ENCODE results near the gene AFAP1L1.
A peak's percentile ranks its signal among the peaks of the same experiment; 100 is the strongest.

The AFAP1L1 gene
- 0 to 0.12 reads per million in 2 experiments for total RNA-seq

DNA sequence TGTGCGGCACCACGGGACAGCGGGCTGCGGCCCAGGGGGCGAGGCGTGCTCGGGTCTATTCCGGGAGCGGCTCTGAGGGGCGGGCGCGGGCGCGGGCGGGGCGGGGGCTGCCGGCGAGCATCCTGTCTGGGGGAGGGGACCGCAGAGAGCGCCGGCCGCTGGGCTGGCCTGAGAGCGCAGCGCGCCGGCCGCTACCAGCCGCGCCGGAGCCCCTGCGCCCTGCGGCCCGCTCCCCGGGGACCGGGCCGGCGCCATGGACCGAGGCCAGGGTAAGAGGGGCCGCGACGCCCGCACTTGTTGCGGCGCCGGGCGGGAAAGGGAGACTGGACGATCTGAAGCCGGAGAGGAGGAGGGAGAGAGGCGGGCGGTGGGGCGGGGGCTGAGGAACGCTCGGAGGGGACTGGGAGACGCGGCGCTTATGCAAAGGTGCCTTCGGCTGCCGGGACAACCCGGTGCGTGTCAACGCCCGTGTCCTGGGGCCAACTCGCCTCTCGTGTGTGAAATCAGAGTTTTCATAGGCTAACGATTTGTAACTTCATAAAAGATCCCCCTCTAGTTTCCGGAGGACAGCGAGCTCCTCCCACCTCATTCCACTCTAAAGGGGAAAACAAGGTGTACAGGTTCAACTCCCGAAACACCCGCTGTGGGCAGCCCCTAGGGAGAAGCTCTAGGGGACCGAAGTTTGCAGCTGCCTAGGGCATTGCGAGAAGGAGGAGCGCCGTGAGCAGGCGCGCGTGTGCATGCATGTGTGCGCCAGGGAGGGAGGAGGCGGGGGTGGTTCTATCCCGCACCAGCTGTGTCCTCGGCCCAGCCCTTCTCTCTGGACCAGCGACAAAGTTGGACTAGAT, at the start of gene AFAP1L1:
AFAP1L1 (plus strand) TSS at position 144 of the 848 bp plus-strand sequence; CDS start at position 254, 110 bp downstream.
- no peak for DNase-seq (ENCODE audit: low read depth)

DNA sequence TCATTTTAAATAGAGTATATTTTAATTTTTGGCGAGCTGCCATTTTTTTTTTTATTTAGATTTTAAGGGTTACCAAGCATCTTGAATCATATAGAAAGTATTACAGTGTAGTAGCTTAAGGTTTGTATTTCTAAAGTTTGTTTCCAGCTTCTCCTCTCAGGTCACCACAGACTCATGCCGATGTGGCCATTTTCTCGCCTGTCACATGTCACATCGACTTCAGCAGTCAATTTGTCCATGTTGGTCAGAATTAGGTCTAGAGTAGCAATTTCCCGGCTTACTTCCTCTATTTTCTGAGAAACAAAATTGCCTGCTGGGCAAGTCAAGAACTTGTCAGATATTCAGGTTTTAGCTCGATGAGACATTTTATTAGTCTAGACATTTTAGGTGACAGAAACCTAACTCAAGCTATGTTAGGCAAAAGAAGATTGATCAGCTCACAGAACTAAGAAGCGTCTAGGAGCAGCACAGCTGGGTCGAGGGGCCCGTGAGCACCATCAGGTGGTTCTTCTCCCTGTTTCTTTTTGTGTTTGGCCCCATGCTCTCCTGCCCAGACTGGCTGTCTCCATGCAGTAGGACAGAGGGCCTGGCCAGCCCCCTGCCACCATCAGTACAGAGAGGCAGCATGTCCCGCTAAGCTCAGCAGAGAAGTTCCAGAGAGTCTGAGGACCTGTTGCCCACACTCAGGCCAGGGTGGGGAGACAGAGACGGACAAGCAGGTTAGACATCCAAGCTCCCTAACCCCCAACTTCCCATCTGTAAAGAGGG, 48.4 kb upstream of the AFAP1L1 start:
- DNase-seq (ENCODE audit: low read depth): no peak

DNA sequence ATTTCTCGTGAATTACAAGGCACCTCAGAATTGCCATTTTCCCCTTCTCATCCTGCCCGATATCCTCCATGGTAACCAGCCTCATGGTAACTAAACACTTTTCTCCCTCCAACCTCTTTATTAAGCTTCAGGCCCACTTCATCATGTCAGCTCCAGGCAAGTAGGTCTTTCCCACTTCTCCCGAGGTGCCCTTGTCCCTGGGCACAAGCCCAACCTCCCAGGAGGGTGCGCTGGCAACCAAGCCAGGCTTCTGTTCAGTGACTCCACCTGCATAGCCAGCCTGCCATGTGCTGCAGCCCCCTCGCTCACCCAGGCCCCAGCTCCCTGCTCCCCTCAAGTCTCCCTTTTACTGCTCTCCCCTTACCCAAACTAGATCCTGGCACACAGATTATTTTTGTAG, 47.4 kb upstream of the AFAP1L1 start:
- DNase-seq (ENCODE audit: low read depth): no peak

DNA sequence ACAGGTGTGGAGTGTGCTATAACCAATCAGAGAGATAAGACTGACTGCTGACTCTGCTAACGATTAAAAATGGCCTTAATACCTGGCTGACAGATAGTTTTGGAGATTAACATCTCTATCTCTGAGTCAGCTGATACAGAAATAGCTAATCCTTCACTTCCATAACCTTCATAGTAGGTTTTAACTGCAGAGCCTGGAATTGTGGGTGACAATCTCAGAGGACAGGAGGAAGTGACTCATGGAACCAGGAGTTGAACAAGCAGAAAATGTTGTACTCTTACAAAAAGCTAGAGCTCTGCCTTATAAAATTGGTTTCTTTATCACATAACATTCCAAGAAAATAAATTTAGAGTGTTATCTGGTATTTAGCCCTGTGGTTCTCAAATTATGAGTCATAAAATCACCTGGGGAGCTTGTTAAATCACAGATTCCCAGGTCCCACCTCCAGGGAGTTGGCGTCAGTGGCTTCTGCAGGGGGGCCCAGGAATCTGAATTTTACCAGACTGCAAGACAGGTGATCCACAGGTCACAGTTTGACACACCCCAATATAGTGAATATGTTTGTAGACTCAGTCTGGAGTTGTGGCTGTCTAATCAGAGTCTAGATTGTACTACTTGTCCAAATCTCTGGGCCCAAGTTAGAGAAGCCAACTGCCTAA, 44.4 kb upstream of the AFAP1L1 start:
- DNase-seq (ENCODE audit: low read depth): no peak

DNA sequence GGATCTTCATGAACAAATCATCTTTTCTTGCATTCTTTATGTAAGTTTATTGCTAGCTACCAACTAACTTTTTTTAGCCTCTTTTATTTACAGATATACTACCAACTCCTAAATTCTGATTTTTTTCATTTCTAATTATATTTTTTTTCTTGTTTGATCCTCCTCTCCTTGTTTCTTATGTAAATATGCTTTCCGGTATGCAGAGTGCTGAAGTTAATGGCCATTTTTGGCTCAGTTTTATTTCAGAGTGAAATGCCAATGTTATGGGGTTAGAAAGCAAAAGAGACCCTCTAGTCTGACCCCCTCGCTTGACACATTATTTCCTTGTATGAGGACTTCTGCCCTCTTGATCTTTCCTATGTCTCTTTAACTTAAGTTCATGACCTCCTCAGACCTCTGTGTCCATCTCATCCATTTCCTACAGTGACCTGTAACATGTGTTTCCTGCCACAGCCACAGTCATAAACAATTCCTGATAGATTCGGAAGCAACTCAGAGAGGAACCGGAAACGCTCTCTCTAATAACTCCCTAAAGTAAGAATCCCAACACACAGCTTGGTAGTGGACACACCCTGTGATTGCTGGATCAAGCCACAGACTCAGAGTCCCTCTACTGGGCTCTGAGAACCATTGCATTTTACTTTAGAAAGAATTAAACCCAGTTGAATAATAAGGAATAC, 42.9 kb upstream of the AFAP1L1 start:
- no peak for DNase-seq (ENCODE audit: low read depth)

DNA sequence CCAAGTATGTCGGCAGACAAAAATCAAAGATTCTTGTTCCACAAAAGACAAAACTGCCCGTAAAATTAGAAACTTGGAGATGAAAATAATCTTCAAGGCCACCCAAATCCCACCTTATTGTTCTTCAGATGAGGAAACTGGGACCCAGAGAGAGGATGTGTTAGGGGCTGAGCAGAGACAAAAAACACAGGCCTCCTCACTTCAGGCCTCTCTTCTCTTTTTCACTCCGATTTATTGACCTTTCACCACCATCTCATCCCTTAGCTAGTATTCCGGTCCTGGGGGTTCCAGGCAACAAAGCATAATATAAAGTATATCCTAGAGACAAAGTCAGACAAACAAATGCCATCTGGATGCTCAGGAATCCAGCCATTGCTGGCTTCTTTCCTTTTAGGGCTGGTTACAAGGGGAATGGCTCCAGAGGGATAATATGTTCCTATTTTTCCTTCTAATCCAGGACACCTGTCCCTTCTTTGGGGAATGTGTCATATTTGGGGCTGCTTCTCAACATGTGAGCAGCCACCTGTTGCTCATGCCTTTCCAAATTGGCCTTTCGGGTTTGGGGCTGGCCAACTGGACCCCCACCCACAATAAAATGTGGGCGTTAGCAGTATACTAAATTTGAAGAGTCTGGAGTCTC, 42.2 kb upstream of the AFAP1L1 start:
- no peak for DNase-seq (ENCODE audit: low read depth)

DNA sequence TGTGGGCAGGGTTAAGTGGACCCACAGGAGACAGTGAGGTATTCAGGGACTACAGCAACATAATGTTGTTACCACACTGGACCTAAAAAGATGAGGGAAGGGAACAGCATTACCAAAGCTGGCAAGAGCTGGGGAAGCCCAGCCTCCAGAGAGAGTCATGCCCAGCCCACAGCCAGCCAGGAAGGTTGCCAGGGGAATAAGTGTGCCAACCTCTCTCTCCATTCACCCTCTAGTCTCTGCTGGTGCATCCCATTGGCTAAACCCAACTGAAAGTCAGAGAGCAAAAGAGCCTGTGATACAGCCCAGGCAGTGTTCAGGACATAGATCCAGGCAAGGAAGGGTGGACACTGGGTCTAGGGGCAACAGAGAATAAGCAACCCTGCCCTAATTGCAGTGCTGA, 35.8 kb upstream of the AFAP1L1 start:
- DNase-seq (ENCODE audit: low read depth): no peak

DNA sequence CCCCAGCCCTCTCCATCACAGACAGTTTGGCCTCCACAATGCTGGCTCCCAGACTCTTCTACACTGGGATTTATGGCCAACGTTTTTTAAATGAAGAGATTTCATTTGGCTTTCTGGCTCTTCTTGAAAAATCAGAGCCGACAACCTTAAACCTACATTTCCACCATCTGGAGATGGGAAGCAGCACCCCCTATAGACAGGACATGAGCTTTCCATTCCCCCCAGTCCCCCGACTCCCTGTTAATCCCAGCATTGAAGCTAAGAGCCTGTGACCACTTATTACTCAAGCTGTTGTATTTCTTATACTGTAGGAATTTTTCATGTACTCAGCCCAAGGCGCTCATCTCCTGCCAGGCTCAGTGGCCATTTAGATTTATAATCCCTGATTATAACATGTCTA, 34.0 kb upstream of the AFAP1L1 start:
- no peak for DNase-seq (ENCODE audit: low read depth)

DNA sequence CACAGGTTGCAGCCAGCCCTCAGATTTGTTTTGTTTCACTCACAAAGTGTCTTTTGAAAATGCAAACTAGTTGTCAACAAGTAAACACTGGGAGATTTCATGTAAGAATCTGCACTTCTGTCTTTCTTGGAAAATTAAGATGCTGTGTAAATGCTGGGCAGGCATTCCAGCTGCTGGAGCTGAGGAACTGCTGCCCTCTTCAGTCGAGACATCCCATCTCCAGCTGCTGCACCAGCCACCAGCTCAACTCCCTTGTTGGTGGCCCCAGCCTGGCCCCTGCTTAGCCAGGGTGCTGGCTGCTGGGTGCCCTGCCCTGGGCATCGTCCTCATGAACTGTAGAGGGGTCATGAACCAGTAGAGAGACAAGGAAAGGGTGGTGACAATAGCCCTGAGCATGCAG, 33.1 kb upstream of the AFAP1L1 start:
- no peak for DNase-seq (ENCODE audit: low read depth)

DNA sequence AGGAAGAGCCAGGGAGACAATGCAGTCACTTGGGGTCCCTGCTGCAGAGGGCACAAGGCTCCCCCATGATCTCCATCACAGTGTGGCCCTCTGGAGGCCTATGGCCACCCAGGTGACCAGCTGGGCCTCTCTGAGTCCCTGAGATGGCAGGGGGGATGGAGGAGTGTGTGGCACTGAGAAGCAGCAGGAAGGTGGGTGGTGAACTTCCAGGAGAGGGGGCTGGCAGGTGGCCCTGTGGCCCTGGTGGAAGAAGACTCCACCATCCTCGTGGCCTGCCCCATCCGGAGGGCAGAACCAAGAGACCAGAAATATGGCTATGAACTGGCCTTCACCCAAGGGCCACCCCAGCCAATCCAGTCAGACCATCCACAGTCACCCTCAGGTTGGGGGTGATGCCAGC, 31.7 kb upstream of the AFAP1L1 start:
- no peak for DNase-seq (ENCODE audit: low read depth)

DNA sequence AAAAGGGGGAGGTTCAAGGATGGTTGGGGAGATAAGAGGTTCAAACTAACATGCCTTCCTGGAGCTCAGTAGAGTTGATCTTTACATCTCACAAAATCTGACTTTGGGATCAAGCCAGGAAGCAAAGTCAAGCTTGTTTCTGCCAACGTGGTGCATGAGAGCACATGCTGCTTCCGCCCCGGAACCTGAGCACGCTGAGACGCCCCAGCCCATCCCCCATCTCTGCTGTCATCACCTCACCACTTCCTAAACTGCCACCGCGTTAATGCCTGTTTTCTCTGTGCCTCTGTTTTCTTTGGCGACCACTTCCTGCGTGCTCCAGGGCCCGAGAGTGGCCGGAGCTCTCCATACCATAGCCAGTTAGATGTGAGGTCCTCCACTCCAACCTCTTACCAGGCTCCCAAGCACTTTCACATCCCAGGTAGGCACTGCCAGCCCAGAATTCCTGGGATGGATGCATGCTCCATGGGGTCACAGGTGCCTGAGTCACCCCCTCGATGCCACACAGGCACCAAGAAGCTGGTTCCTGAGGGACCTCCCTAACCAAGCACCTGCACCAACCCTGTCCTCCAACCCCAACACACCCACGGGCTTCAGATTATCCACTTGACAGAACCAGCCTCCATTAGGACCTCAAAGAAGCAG, 31.2 kb upstream of the AFAP1L1 start:
- DNase-seq (ENCODE audit: low read depth): peak; percentile 77

DNA sequence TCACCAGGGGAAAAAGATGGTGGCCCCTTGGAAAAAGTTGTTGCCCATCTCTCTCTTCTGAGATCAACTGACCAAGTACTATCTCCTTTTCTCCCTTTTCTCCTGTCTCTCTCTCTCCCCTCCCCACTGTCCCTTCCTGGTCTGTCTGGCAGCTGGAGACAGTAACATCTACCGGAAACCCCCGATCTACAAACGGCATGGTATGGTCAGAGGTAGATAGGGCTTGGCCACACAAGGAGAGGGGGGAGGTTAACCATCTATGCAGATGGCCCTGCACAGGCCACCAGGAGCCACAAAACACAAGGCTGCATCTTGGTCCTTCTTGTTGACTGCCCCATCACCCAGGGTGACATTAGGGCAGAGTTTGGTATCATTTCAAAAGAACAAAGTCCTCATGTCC, 29.3 kb upstream of the AFAP1L1 start:
- DNase-seq (ENCODE audit: low read depth): no peak

DNA sequence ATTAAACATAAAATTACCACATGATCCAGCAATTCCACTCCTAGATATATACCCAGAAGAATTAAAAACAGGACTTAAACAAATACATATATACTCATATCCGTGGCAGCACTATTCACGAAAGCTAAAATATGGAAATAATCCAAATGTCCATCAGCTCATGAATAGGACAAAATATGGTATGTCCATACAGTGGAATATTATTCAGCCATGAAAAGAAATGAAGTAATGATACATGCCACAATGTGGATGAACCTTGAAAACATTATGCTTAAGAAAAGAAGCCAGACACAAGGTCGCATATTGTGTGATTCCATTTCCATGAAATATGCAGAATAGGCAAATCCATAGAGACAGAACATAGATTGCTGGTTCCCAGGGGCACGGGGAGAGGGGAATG, 24.8 kb upstream of the AFAP1L1 start:
- DNase-seq (ENCODE audit: low read depth): no peak

DNA sequence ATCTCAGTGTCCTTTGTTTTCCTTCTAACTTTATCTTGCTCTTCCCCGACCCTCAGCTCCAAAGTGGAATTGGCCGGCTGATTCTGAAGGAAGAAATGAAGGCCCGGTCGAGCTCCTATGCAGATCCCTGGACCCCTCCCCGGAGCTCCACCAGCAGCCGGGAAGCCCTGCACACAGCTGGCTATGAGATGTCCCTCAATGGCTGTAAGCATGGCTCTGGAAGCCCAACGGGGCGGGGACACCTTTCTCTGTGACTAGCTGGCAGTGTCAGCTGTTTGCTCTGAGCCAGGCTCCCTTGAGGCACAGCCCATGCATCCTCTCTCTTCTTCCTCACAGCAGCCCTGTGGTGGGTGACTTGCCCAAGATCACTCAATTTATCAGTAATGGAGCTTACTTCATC, 23.9 kb upstream of the AFAP1L1 start:
- DNase-seq (ENCODE audit: low read depth): no peak

DNA sequence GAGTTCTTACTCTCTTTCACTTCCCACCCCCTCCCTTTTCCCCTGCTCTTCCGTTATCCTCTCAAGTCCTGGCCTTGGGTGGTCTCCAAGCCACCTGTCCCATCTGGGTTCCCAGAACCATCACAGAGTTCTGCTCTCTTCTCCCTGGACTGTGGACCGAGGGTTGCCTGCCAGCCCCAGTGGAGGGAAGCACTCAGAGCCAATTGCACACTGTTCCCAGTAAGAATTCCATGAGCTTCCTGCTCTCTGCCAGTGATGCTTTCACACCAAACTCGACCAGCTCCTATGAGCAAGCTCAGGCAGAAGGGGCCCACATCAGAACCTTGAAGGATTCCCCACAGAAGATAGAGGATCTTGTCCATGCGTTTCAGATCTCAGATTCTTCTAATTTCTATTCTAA, 20.1 kb upstream of the AFAP1L1 start:
- no peak for DNase-seq (ENCODE audit: low read depth)

DNA sequence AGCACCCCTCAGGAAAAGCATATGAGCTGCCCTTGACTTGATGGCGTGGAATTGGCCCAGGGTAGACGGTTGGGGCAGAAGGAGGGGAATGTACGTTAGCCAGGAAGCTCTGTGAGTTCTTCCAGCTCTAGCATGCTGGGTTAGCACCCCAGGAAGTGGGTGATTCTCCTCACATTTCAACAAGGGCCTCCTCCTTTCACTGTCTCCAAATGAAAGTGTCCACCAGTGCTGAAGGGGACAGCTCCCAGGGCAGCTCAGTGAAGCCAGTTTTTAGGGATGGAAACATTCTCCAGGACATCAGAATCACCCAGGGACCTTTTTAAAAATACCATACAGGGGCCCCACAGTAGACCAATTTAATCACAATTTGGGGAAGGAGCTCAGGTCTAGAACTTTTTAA, 17.2 kb upstream of the AFAP1L1 start:
- no peak for DNase-seq (ENCODE audit: low read depth)

DNA sequence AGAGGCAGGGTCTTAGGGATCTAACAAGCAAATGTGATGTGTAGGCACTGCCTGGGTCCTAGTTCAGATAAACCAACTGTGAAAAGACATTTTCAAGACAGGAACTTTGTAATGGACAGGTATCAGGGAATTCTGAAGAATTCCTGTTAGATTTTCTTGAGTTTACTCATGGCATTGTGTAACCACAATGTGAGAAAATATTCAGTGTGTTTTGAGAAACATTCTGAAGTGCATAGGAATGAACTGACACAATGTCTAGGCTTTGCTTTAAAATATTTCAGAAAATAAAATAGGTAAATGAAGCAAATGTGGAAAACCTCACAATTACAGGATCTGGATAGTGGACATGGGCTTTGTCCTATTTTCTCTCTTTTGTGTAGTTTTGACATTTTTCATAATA, 15.2 kb upstream of the AFAP1L1 start:
- no peak for DNase-seq (ENCODE audit: low read depth)

DNA sequence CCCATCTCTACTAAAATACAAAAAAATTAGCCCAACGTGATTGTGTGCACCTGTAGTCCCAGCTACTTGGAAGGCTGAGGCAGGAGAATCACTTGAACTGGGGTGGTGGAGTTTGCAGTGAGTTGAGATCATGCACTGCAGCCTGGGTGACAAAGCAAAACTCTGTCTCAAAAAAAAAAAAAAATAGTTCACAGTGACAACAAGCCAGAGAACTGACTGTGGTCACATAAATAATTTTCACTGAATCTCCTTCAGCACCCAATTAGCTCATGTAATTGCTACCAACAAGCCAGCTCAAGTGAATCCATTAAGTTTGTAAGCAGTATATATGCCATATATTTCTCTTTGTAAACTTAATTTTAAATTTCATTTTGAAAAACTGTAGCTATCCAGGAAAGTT, 14.5 kb upstream of the AFAP1L1 start:
- no peak for DNase-seq (ENCODE audit: low read depth)

DNA sequence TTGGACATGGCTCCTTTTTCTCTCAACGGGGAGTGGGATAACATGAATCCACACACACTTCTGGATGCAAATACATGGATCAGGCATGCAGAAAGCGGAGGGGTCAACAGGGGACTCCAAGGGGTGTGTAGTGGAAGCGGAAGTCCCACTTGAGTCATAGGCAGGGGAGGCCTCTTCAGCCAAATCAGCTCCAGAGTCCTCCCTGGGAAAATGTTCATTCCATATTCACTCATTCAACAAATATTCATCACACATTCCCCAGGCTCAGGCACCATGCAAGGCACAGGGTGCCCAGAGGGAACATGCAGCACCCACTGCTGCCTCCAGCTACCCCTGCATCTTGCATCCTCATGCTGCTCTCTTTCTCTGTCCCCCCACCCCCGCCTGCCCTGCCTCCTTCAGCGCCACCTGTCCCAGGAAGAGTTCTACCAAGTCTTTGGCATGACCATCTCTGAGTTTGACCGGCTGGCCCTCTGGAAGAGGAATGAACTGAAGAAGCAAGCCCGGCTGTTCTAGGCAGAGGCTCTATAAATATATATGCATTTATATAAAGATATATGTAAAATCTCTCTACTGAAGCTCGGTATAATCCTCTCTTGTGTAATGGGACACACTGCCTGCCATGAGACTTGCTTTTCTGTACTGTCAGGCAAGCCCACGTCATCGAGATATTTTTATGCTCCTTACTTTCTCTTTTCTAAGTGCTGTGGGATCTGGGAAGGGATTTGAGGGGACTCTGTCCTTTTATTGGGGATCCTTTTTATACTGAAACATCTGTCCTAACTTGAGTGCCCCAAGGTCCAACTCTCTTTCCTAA, 13.6 kb upstream of the AFAP1L1 start:
- DNase-seq (ENCODE audit: low read depth): no peak

DNA sequence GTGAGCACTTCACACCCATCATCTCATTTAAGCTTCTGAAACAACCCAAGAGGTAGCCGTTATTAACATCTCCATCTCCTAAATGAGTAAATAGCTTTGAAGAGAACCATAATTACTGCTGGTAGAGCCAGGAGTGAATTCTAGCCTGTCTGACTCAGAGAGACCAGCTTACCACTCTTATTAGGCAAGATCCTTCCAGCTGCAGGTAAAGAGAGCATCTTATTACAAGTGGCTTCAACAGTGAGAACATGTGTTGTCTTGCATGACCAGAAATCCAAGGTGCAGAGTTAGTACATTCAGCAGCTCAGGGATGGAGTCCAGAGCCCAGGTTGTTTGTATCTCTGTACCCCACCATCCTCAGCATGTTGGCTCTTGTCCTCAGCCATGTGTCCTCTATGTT, 10.9 kb upstream of the AFAP1L1 start:
- no peak for DNase-seq (ENCODE audit: low read depth)

Measured in T follicular helper cell (primary cell).